ENCODE measurements around the gene ZDHHC4. TPM values are rescaled to one million over a fixed set of nuclear protein-coding genes. Genes with fewer than 3 reads are reported as not detected.
"Not testable (repeated sequence)": the region's sequence is repeated elsewhere in the genome, so short reads cannot be mapped to it uniquely, and the experiment has no call there.

The ZDHHC4 gene
- total RNA-seq, 2 experiments from 2014 or later, result 28.5 to 30.1 TPM

GRCh38 chr7:6622134-6622710 lies 45.0 kb downstream of the ZDHHC4 start:
- CTCF ChIA-PET, result no interaction called here

GRCh38 chr7:6623589-6624245 lies 46.5 kb downstream of the ZDHHC4 start:
- POLR2A ChIA-PET, result no interaction called here

More at GRCh38 chr7:6622134-6622710, 45.0 kb downstream of the ZDHHC4 start:
- POLR2A ChIA-PET, result no interaction called here

GRCh38 chr7:6624246-6624611 lies 47.0 kb downstream of the ZDHHC4 start:
- ChIA-PET CTCF (no interaction called here), POLR2A (no interaction called here)

More at GRCh38 chr7:6623589-6624245, 46.5 kb downstream of the ZDHHC4 start:
- CTCF ChIA-PET, result no interaction called here

GRCh38 chr7:6628045-6628444 lies 50.8 kb downstream of the ZDHHC4 start:
- CTCF ChIA-PET, result no interaction called here
- POLR2A ChIA-PET, result no interaction called here

GRCh38 chr7:6630007-6630849 lies 53.0 kb downstream of the ZDHHC4 start:
- ChIA-PET POLR2A (no interaction called here), CTCF (no interaction called here)

- CTCF ChIA-PET, result no interaction called here
- POLR2A ChIA-PET, result no interaction called here
Observed at GRCh38 chr7:6631605-6632004, 54.4 kb downstream of the ZDHHC4 start.

GRCh38 chr7:6634021-6634420 lies 56.8 kb downstream of the ZDHHC4 start:
- ChIA-PET CTCF (no interaction called here), POLR2A (no interaction called here)

GRCh38 chr7:6634971-6635370 lies 57.7 kb downstream of the ZDHHC4 start:
- CTCF ChIA-PET, POLR2A ChIA-PET: not testable (repeated sequence)

- POLR2A ChIA-PET, result no interaction called here
- CTCF ChIA-PET, result interaction anchor here (0.6 to 1.3 kb wide), 2 partner anchors 16 to 37 kb away, joined by 4 to 5 read pairs; no protein-coding TSS in a partner anchor
Observed at GRCh38 chr7:6636741-6637543, 59.7 kb downstream of the ZDHHC4 start, which contains the start of gene ZNF316. Gene ZNF316, plus strand, starts transcription at chr7:6637318. Its CDS starts 5,092 bp downstream, at chr7:6642410.

- CTCF ChIA-PET, result no interaction called here
Observed at GRCh38 chr7:6637544-6638229, 60.4 kb downstream of the ZDHHC4 start.

More at GRCh38 chr7:6637544-6638229, 60.4 kb downstream of the ZDHHC4 start:
- POLR2A ChIA-PET, result no interaction called here

Other genes with a start within 250 kb of the ZDHHC4 start
- gene FAM220A, start 228.5 kb upstream of the ZDHHC4 start, total RNA-seq, result 10 to 100 TPM; 10.3 to 11.8 TPM
- gene RAC1, start 202.9 kb upstream of the ZDHHC4 start, total RNA-seq, result 100 to 1,000 TPM; 214 TPM
- 10 to 100 TPM; 17.0 to 17.3 TPM for gene DAGLB, start 129.5 kb upstream of the ZDHHC4 start, total RNA-seq
- 10 to 100 TPM; 70.0 to 74.0 TPM for gene KDELR2, start 93.3 kb upstream of the ZDHHC4 start, total RNA-seq
- under 1 TPM; 0.40 to 0.50 TPM for gene GRID2IP, start 26.0 kb upstream of the ZDHHC4 start, total RNA-seq
- gene INTS15, start 12.6 kb downstream of the ZDHHC4 start, total RNA-seq, result 10 to 100 TPM; 38.2 to 39.6 TPM
- gene ZNF853, start 38.2 kb downstream of the ZDHHC4 start, total RNA-seq, result 1 to 10 TPM; 3.4 to 3.9 TPM
- gene ZNF316, start 59.9 kb downstream of the ZDHHC4 start, total RNA-seq, result 10 to 100 TPM; 20.3 to 21.2 TPM
- 10 to 100 TPM; 19.0 to 19.9 TPM for gene ZNF12, start 129.5 kb downstream of the ZDHHC4 start, total RNA-seq
- under 1 TPM; 0.36 to 0.78 TPM for gene RSPH10B2, start 176.6 kb downstream of the ZDHHC4 start, total RNA-seq
- 10 to 100 TPM; 43.8 to 57.9 TPM for gene CCZ1B, start 248.8 kb downstream of the ZDHHC4 start, total RNA-seq